ENCODE measurements around the gene MCMBP.
"Not testable (repeated sequence)": the region's sequence is repeated elsewhere in the genome, so short reads cannot be mapped to it uniquely, and the experiment has no call there.

MCMBP gene

GRCh38 chr10:119883901-119884611 lies 11.4 kb upstream of the MCMBP start:
- DNase-seq (ENCODE audit: low read depth, low spot score) = not testable (repeated sequence)

DNA sequence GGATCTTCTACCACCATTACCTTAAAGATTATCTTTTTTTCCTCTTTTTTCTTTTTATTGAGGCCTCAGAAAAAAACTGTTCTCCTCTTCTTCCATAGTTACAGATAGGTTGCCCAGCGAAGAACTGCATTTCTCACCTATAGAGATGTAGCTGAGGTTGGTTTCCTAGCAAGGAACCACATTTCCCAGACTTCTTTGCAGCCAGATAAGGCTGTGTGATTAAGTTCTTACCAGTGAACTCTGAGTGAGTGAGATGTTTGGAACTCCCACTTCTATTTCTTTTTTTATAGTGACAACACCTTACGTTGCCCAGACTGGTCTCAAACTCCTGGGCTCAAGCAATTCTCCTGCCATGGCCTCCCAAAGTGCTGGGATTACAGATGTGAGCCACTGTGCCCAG lies 5.9 kb upstream of the MCMBP start:
- no peak for DNase-seq (ENCODE audit: low read depth, low spot score)

- peak; percentile 87 for DNase-seq (ENCODE audit: low read depth, low spot score)
Observed at GRCh38 chr10:119872860-119873681, 428 bp upstream of the MCMBP start.

DNA sequence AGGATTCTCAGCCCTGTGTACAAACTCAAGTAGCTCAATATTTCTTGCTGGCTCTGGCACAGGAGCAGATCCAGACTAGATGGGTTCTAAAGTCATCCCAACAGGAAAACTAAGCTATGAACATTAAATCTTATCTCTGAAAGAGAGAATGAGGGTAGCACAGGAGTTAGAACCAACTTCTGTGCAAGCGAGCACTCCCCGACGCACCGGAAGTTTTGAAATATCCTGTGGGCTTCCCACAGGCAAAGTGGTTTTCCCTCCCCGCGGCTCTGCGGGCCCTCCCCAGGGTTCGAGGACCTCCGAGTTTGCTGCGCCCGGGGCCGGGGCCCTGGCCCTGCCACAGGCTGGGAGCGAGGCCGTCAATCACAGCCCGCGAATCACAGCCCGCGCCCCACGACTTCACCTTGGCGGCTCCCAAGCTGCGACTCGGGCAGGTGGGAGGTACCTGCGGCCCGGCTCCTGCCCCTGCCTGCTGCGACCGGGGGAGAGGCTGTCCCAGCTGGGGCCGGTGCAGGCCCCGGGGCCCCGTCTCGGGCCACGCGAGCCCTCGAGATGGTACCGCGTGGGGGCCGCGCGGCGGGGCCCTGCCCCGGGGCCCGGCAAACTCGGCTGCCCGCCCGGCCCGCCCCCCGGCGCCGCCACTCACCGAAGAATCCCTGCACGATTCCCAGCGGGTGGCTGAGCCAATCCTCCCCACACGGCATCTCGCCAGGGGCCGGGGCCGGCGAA lies 598 bp downstream of the MCMBP start:
- DNase-seq (ENCODE audit: low read depth, low spot score) = peak; percentile 61

- DNase-seq (ENCODE audit: low read depth, low spot score) = not testable (repeated sequence)
Observed at GRCh38 chr10:119869398-119869797, 3.2 kb downstream of the MCMBP start.

- DNase-seq (ENCODE audit: low read depth, low spot score) = no peak
Observed at GRCh38 chr10:119867317-119867716, 5.3 kb downstream of the MCMBP start.

- no peak for DNase-seq (ENCODE audit: low read depth, low spot score)
Observed at GRCh38 chr10:119865699-119866240, 6.9 kb downstream of the MCMBP start.

DNA sequence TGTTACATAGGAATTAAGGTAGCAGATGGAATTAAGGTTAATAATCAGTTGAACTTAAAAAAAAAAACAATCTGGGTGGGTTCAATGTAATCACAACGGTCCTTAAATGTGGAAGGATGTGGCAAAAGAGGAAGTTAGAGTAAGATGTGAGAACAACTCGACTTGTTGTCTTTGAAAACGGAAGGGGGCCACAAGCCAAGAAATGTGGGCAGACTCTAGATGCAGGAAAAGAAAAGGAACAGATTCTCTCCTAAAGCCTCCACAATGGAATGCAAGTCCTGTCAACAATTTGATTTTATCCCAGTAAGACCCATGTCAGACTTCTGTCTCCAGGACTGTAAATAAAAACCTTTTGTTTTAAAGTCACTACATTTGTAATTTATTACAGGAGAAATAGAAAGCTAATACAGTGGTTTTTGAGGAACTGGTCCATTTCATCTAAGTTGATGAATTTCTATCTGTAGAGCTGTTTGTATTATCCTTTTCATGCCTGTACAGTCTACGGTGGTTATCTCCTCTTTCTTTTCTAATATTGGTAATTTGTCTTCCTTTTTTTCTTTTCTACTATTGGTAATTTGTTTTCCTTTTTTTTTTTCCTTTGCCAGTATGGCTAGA lies 8.6 kb downstream of the MCMBP start:
- DNase-seq (ENCODE audit: low read depth, low spot score) = no peak

- no peak for DNase-seq (ENCODE audit: low read depth, low spot score)
Observed at GRCh38 chr10:119862524-119862923, 10.1 kb downstream of the MCMBP start.

DNA sequence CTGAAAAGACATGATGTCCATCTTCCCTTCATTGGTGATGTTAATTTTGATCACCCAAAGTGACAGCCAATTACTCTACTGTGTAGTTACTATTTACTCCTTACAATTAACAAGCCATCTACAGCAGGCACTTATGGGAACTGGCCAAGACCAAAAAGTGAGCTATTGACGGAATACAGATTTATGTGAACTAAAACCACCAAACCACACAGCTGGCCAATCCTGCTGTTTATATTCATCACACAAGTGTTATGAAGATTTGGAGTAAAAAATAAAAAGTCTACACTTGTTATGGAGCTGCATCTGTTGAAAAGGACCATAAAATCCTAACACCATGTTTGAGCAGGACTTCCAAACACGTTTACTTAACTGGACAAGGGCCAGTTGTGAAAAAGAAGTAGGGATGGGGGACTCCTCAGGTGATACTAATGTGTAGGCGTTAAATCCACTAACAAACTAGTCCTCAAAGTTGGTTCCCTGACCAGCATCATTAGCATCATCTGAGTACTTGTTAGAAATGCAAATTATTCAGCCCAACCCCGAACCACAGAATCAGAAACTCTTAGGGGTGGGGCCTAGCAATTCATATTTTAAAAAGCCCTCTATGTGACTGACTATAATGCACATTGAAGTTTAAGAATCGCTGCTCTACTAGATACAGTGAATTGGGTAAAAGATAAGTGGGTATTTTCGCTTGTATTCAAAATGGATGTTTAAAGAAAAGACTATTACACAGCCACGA lies 11.6 kb downstream of the MCMBP start:
- no peak for DNase-seq (ENCODE audit: low read depth, low spot score)

GRCh38 chr10:119859420-119860258 lies 13.0 kb downstream of the MCMBP start:
- no peak for DNase-seq (ENCODE audit: low read depth, low spot score)

DNA sequence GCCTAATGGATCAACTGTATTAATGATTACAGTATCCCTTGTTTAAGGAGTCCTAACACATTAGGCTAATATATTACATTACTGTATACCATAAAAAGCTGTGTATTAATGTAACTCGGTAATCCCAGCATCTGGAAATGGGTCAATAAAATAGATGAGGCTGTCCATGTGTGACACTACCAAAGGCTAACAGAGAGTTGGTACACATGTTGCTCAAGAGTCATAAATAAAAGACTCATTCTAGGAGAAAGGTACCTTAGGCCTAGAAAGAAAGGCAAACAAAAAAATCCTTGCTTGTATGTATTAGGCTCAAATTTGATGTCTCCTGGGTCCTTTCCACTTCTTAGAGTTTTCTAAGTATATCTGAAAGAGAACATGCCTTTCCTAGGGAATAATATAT lies 14.6 kb downstream of the MCMBP start:
- DNase-seq (ENCODE audit: low read depth, low spot score) = no peak

GRCh38 chr10:119853574-119853973 lies 19.1 kb downstream of the MCMBP start:
- DNase-seq (ENCODE audit: low read depth, low spot score) = no peak

- no peak for DNase-seq (ENCODE audit: low read depth, low spot score)
Observed at GRCh38 chr10:119852822-119853221, 19.8 kb downstream of the MCMBP start.

GRCh38 chr10:119852277-119852676 lies 20.4 kb downstream of the MCMBP start:
- no peak for DNase-seq (ENCODE audit: low read depth, low spot score)

DNA sequence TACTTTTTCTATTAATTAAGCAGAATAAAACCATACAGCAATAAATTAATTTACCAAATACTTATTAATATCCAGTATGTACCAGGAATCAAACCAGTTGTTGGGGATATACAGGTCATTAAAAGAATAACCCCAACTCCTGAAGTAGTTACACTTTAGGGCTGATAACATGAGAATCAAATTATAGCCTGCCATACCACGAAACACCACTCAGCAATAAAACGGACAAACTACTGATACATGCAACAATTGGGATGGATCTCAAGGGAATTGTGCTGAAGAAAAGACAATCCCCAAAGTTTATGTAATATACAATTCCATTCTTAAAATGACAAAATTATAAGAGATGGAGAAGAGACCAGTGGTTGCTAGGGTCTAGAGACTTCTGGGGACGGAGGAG lies 22.7 kb downstream of the MCMBP start:
- DNase-seq (ENCODE audit: low read depth, low spot score) = no peak

DNA sequence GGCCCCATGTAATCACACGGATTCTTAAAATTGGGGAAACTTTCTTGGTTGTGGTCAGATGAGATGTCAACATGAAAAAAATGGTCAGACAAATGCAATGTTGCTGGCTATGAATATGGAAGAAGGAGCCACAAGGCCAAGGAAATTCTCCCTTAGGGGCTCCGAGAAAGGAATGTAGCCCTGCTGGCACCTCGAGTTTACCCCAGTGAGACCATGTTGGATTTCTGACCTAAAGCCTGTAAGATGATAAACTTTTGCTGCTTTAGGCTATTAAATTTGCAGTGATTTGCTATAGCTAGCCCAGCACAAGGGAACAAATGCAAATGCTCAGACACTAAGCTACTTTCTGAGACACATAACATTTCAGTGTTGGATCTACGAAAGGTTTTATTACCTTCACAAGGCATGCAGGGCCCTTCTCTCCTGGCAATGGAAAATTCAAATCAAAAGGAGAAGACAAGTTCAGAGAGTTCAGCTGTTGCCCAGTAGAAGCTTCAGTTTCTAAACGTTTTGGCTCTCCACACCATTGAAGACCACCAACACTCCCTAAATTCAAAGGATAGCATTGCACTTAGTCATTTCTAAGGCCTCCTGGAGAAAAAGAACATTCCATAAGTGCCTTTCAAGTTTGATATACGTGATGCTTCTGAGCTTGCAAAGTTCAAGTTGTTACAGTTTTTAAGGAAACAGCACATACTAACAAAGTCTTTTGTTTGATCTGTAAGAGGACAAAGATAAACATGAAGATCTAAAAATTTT lies 23.4 kb downstream of the MCMBP start:
- peak; percentile 24 for DNase-seq (ENCODE audit: low read depth, low spot score)

DNA sequence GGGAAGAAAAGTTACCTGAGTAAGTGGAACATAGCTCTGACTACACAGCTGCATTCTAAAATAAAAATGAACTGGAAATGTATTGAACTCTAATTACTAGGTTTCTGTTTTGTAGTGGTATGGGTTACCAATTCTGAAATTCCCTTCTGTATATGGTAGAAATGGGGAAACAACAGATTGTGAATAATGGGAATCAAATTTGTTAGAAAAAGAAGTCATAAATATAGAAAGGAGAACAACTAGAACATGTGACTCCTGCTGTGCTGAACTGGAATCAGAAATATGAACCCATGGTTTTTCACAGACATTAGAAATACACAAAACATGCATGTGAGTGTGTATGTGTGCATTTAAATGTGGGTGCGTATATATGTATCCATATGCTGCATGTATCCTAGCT lies 27.0 kb downstream of the MCMBP start:
- no peak for DNase-seq (ENCODE audit: low read depth, low spot score)

- no peak for DNase-seq (ENCODE audit: low read depth, low spot score)
Observed at GRCh38 chr10:119834188-119834587, 38.5 kb downstream of the MCMBP start.
